K562 (cell line): ENCODE data around the gene ERVW-1. TPM values are rescaled to one million over a fixed set of nuclear protein-coding genes. Genes with fewer than 3 reads are reported as not detected.

Experiments used
- L3MBTL2 ChIP-seq: fragments of 450-650 bp; IDR thresholded peaks from 2 replicates; pipeline ENCODE4 v1.6.1; 2016; ENCODE audit warnings: mild to moderate bottlenecking, moderate library complexity
- MYC ChIP-seq, 2 experiments: fragments of 250-450 bp in 1 of 2; sonication (Bioruptor Pico) in 1 of 2; IDR thresholded peaks; 2 replicates each; pipeline versions ENCODE4 v1.5.1 to v1.6.1; 2012 to 2021; ENCODE audit warnings: low read depth in 2 of 2, borderline replicate concordance in 1 of 2, improper control_type of control experiment in 1 of 2, low read length in 1 of 2, mild to moderate bottlenecking in 1 of 2, moderate library complexity in 1 of 2
- NCOA4 ChIP-seq: fragments of 450-650 bp; IDR thresholded peaks from 2 replicates; pipeline ENCODE4 v1.6.1; 2018; ENCODE audit warnings: mild to moderate bottlenecking; ENCODE audit not compliant: partially characterized antibody
- RBM14 ChIP-seq: fragments of 200-400 bp; formaldehyde crosslinking; IDR thresholded peaks from 2 replicates; pipeline ENCODE4 v1.6.1; 2018; ENCODE audit warnings: low read depth, mild to moderate bottlenecking, low read length, moderate library complexity, borderline replicate concordance; ENCODE audit not compliant: insufficient read depth
- RBM34 ChIP-seq: fragments of 200-400 bp; formaldehyde crosslinking; IDR thresholded peaks from 2 replicates; pipeline ENCODE4 v1.6.1; 2018; ENCODE audit warnings: low read length, borderline replicate concordance; ENCODE audit not compliant: insufficient read depth
- SRSF9 ChIP-seq: fragments of 200-400 bp; formaldehyde crosslinking; IDR thresholded peaks from 2 replicates; pipeline ENCODE4 v1.6.1; 2017; ENCODE audit warnings: low read depth, low read length, borderline replicate concordance
- TARDBP ChIP-seq: fragments of 450-650 bp; IDR thresholded peaks from 2 replicates; pipeline ENCODE4 v1.6.1; 2016
- ZNF146 ChIP-seq: IDR thresholded peaks from one replicate; pipeline ENCODE4 v1.6.1; 2018; ENCODE audit warnings: missing compliant biosample characterization; ENCODE audit not compliant: unreplicated experiment
- polyA plus RNA-seq, 8 experiments: library from polyadenylated mRNA; depleted of rRNA in 4 of 8; stranded (reverse) in 5 of 8; unstranded in 3 of 8; fragments of >200 nt; fragmentation: Nextera tagmentation in 2 of 8; fragmentation: Illumina TruSeq in 1 of 8; extraction: Ambion mirVana in 2 of 8; extraction: Trizol in 1 of 8; gene quantifications; 2 replicates each; pipeline versions ENCODE4 v1.2.1 to v1.2.3, GENCODE V29; 2011 to 2014; ENCODE audit warnings: inconsistent platforms in 1 of 8, missing spikeins in 1 of 8
- total RNA-seq, 7 experiments: library from RNA; depleted of rRNA in 6 of 7; stranded (reverse); fragments of >200 nt in 6 of 7; fragmentation: Illumina TruSeq in 2 of 7; extraction: Trizol in 2 of 7; gene quantifications; 2 replicates each; pipeline versions ENCODE4 v1.2.1 to v1.2.3, GENCODE V29; 2011 to 2021; ENCODE audit warnings: low replicate concordance in 1 of 7
- TF ChIP-seq, protein P1 (sequence below): sonication (generic); formaldehyde crosslinking; IDR thresholded peaks from 2 replicates; pipeline ENCODE4 v1.8.1; 2022; ENCODE audit warnings: missing genetic modification reagents
- TF ChIP-seq, protein P2 (sequence below), 2 experiments: fragments of 250-450 bp in 1 of 2; fragments of 450-650 bp in 1 of 2; sonication (Bioruptor Pico) in 1 of 2; IDR thresholded peaks; 2 replicates each; pipeline versions ENCODE4 v1.6.1 to v1.8.0; 2016 to 2021; ENCODE audit warnings: mild to moderate bottlenecking in 2 of 2, moderate library complexity in 2 of 2, missing compliant biosample characterization in 1 of 2, missing genetic modification characterization in 1 of 2
- TF ChIP-seq, protein P3 (sequence below), 2 experiments: fragments of 450-650 bp in 1 of 2; sonication (generic) in 1 of 2; formaldehyde crosslinking in 1 of 2; IDR thresholded peaks; 2 replicates each; pipeline versions ENCODE4 v1.7.1 to v1.9.0; 2016 to 2022; ENCODE audit warnings: inconsistent platforms in 1 of 2, mild to moderate bottlenecking in 1 of 2, missing genetic modification reagents in 1 of 2
- TF ChIP-seq, protein P4 (sequence below): fragments of 250-450 bp; sonication (Bioruptor Pico); IDR thresholded peaks from 2 replicates; pipeline ENCODE4 v1.8.0; 2021; ENCODE audit warnings: borderline replicate concordance, mild to moderate bottlenecking, moderate library complexity; ENCODE audit not compliant: poor library complexity, severe bottlenecking

The ERVW-1 gene
- total and polyA plus RNA-seq, 9 of the 15 experiments (the other 6 are each of a cell fraction or from before 2014, with no cell fraction given), result not detected

DNA sequence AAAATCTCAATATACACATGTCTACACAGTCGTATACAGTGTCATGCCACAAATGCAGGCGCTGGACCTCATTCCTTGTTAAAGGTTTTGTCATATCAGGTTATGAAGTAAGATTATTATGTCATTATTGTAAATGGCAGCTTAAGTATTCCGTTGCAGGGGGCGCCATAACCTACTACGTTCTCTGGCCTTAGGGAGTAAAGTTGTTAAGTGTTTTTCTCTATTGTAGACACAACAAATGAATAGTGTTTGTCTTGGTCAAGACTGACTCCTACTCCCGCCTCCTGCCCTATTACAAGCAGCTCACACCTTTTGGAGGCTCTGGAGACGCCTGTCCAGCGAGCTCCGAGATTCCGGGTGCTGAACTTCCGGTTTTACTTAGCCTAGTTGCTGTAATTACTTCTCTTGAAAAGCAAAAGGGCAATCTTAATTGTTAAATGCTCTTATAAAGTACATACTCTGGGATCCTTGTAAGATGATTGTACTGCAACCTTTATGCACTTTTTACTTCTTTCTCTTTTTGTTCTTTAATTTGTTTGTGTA is 29.5 kb downstream of the ERVW-1 start (continued):
- TF ChIP-seq, protein P1, sequence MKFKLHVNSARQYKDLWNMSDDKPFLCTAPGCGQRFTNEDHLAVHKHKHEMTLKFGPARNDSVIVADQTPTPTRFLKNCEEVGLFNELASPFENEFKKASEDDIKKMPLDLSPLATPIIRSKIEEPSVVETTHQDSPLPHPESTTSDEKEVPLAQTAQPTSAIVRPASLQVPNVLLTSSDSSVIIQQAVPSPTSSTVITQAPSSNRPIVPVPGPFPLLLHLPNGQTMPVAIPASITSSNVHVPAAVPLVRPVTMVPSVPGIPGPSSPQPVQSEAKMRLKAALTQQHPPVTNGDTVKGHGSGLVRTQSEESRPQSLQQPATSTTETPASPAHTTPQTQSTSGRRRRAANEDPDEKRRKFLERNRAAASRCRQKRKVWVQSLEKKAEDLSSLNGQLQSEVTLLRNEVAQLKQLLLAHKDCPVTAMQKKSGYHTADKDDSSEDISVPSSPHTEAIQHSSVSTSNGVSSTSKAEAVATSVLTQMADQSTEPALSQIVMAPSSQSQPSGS (CRISPR knock-in tag), result no peak
- peak; percentile 69 for TF ChIP-seq L3MBTL2
- TF ChIP-seq, protein P2, sequence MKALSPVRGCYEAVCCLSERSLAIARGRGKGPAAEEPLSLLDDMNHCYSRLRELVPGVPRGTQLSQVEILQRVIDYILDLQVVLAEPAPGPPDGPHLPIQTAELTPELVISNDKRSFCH (CRISPR knock-in tag; IDR thresholded peaks at IDR 0.05), result no peak
- TF ChIP-seq, protein P2 (tag; IDR thresholded peaks at IDR 0.05), result no peak
- TF ChIP-seq, protein P3, sequence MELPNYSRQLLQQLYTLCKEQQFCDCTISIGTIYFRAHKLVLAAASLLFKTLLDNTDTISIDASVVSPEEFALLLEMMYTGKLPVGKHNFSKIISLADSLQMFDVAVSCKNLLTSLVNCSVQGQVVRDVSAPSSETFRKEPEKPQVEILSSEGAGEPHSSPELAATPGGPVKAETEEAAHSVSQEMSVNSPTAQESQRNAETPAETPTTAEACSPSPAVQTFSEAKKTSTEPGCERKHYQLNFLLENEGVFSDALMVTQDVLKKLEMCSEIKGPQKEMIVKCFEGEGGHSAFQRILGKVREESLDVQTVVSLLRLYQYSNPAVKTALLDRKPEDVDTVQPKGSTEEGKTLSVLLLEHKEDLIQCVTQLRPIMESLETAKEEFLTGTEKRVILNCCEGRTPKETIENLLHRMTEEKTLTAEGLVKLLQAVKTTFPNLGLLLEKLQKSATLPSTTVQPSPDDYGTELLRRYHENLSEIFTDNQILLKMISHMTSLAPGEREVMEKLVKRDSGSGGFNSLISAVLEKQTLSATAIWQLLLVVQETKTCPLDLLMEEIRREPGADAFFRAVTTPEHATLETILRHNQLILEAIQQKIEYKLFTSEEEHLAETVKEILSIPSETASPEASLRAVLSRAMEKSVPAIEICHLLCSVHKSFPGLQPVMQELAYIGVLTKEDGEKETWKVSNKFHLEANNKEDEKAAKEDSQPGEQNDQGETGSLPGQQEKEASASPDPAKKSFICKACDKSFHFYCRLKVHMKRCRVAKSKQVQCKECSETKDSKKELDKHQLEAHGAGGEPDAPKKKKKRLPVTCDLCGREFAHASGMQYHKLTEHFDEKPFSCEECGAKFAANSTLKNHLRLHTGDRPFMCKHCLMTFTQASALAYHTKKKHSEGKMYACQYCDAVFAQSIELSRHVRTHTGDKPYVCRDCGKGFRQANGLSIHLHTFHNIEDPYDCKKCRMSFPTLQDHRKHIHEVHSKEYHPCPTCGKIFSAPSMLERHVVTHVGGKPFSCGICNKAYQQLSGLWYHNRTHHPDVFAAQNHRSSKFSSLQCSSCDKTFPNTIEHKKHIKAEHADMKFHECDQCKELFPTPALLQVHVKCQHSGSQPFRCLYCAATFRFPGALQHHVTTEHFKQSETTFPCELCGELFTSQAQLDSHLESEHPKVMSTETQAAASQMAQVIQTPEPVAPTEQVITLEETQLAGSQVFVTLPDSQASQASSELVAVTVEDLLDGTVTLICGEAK (IDR thresholded peaks at IDR 0.05), result peak; percentile 79
- TF ChIP-seq, protein P3 (CRISPR knock-in tag; IDR thresholded peaks at IDR 0.05), result no peak
- no peak for TF ChIP-seq ZNF146 (CRISPR knock-in tag)
- no peak for TF ChIP-seq NCOA4
- no peak for TF ChIP-seq SRSF9
- TF ChIP-seq, protein P4, sequence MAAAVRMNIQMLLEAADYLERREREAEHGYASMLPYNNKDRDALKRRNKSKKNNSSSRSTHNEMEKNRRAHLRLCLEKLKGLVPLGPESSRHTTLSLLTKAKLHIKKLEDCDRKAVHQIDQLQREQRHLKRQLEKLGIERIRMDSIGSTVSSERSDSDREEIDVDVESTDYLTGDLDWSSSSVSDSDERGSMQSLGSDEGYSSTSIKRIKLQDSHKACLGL, result no peak
- TF ChIP-seq RBM34, result no peak
- TF ChIP-seq TARDBP, result no peak
- peak; percentile 0; the same call in 1 of the 2 replicates for TF ChIP-seq MYC (IDR thresholded peaks at IDR 0.05; ENCODE audit: low read depth, low read length)
- TF ChIP-seq MYC (CRISPR knock-in tag; IDR thresholded peaks at IDR 0.05; ENCODE audit: borderline replicate concordance, low read depth), result no peak
- TF ChIP-seq RBM14, result no peak
